HEK293 (cell line): ENCODE data around the gene WHRN.

Experiments
- CTCF ChIA-PET: fragments of 350-600 bp; formaldehyde crosslinking; extraction: SDS; loops from one replicate; lab custom pipeline; 2021; ENCODE audit warnings: antibody characterized with exemption; lab: Yijun Ruan, JAX
- POLR2A ChIA-PET: fragments of 300-600 bp; formaldehyde crosslinking; extraction: SDS; loops from one replicate; lab custom pipeline; 2020; ENCODE audit warnings: antibody characterized with exemption, inconsistent platforms; lab: Yijun Ruan, JAX
- H3K27ac ChIP-seq: fragments of 200-500 bp; sonication (Bioruptor generic); 2 replicates; pipeline ENCODE4 v1.5.1; 2014; ENCODE audit warnings: low read depth, low read length, control low read depth, inconsistent platforms; ENCODE audit errors: extremely low read depth
- H3K36me3 ChIP-seq, 2 experiments: fragments of 200-500 bp in 1 of 2; sonication (Bioruptor generic) in 1 of 2; 1 replicate in 1 of 2; 2 replicates in 1 of 2; pipeline ENCODE4 v1.5.1; 2014 to 2017; ENCODE audit warnings: inconsistent platforms in 2 of 2, low read length in 2 of 2; ENCODE audit not compliant: control insufficient read depth in 2 of 2, insufficient read depth in 1 of 2
- H3K4me1 ChIP-seq: fragments of 200-500 bp; sonication (Bioruptor generic); 2 replicates; pipeline ENCODE4 v1.5.1; 2014; ENCODE audit warnings: mild to moderate bottlenecking, low read length, inconsistent platforms; ENCODE audit not compliant: control insufficient read depth, insufficient read depth
- H3K4me3 ChIP-seq: 2 replicates; pipeline ENCODE4 v1.5.1; 2011; ENCODE audit warnings: low read depth, mild to moderate bottlenecking, control low read depth, low read length, moderate library complexity
- H3K9me3 ChIP-seq: fragments of 200-500 bp; sonication (Bioruptor generic); 2 replicates; pipeline ENCODE4 v1.5.1; 2014; ENCODE audit warnings: low read depth, low read length, inconsistent platforms; ENCODE audit not compliant: control insufficient read depth, insufficient read depth
- OSR2 ChIP-seq: fragments of 450-650 bp; formaldehyde crosslinking; IDR thresholded peaks from 2 replicates; pipeline ENCODE4 v1.5.1; 2016; ENCODE audit warnings: missing biosample characterization, missing genetic modification characterization
- PRDM6 ChIP-seq: fragments of 450-650 bp; formaldehyde crosslinking; IDR thresholded peaks from 2 replicates; pipeline ENCODE4 v1.5.1; 2017; ENCODE audit warnings: missing biosample characterization, missing genetic modification characterization
- REST ChIP-seq: fragments of 450-650 bp; formaldehyde crosslinking; IDR thresholded peaks from 2 replicates; pipeline ENCODE4 v1.5.1; 2016; ENCODE audit warnings: missing biosample characterization, missing genetic modification characterization
- SCRT2 ChIP-seq: fragments of 450-650 bp; formaldehyde crosslinking; IDR thresholded peaks from 2 replicates; pipeline ENCODE4 v1.5.1; 2016; ENCODE audit warnings: missing biosample characterization, missing genetic modification characterization
- YY1 ChIP-seq: fragments of 450-650 bp; formaldehyde crosslinking; IDR thresholded peaks from 2 replicates; pipeline ENCODE4 v1.5.1; 2018; ENCODE audit warnings: missing biosample characterization, missing genetic modification characterization
- ZBTB11 ChIP-seq: fragments of 450-650 bp; formaldehyde crosslinking; conservative IDR thresholded peaks from 2 replicates; pipeline ENCODE4 v1.5.1; 2016; ENCODE audit warnings: low read depth, missing biosample characterization, missing genetic modification characterization
- ZFP69B ChIP-seq: fragments of 450-650 bp; formaldehyde crosslinking; IDR thresholded peaks from 2 replicates; pipeline ENCODE4 v1.5.1; 2016; ENCODE audit warnings: missing biosample characterization, missing genetic modification characterization
- ZNF174 ChIP-seq: fragments of 450-650 bp; formaldehyde crosslinking; IDR thresholded peaks from 2 replicates; pipeline ENCODE4 v1.5.0; 2017; ENCODE audit warnings: missing biosample characterization, mild to moderate bottlenecking, missing genetic modification characterization
- ZNF335 ChIP-seq: fragments of 450-650 bp; formaldehyde crosslinking; conservative IDR thresholded peaks from 2 replicates; pipeline ENCODE4 v1.5.1; 2016; ENCODE audit warnings: missing biosample characterization, missing genetic modification characterization
- TF ChIP-seq, protein P1 (sequence below): fragments of 450-650 bp; formaldehyde crosslinking; IDR thresholded peaks from 2 replicates; pipeline ENCODE4 v1.5.1; 2017; ENCODE audit warnings: missing biosample characterization, missing genetic modification characterization
- TF ChIP-seq, protein P2 (sequence below): fragments of 450-650 bp; formaldehyde crosslinking; IDR thresholded peaks from 2 replicates; pipeline ENCODE4 v1.5.1; 2017; ENCODE audit warnings: missing biosample characterization, missing genetic modification characterization
- TF ChIP-seq, protein P3 (sequence below): fragments of 450-650 bp; formaldehyde crosslinking; IDR thresholded peaks from 2 replicates; pipeline ENCODE4 v1.5.1; 2016; ENCODE audit warnings: missing biosample characterization, missing genetic modification characterization
- TF ChIP-seq, protein P4 (sequence below): fragments of 450-650 bp; formaldehyde crosslinking; IDR thresholded peaks from 2 replicates; pipeline ENCODE4 v1.5.1; 2016; ENCODE audit warnings: missing biosample characterization, missing genetic modification characterization

Gene WHRN

GRCh38 chr9:114501796-114502682, 3.2 kb downstream of the WHRN start (continued):
- TF ChIP-seq, protein P1, sequence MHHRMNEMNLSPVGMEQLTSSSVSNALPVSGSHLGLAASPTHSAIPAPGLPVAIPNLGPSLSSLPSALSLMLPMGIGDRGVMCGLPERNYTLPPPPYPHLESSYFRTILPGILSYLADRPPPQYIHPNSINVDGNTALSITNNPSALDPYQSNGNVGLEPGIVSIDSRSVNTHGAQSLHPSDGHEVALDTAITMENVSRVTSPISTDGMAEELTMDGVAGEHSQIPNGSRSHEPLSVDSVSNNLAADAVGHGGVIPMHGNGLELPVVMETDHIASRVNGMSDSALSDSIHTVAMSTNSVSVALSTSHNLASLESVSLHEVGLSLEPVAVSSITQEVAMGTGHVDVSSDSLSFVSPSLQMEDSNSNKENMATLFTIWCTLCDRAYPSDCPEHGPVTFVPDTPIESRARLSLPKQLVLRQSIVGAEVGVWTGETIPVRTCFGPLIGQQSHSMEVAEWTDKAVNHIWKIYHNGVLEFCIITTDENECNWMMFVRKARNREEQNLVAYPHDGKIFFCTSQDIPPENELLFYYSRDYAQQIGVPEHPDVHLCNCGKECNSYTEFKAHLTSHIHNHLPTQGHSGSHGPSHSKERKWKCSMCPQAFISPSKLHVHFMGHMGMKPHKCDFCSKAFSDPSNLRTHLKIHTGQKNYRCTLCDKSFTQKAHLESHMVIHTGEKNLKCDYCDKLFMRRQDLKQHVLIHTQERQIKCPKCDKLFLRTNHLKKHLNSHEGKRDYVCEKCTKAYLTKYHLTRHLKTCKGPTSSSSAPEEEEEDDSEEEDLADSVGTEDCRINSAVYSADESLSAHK = no peak
- TF ChIP-seq ZBTB11 (tag by site-specific recombination) = peak; percentile 40
- TF ChIP-seq, protein P2, sequence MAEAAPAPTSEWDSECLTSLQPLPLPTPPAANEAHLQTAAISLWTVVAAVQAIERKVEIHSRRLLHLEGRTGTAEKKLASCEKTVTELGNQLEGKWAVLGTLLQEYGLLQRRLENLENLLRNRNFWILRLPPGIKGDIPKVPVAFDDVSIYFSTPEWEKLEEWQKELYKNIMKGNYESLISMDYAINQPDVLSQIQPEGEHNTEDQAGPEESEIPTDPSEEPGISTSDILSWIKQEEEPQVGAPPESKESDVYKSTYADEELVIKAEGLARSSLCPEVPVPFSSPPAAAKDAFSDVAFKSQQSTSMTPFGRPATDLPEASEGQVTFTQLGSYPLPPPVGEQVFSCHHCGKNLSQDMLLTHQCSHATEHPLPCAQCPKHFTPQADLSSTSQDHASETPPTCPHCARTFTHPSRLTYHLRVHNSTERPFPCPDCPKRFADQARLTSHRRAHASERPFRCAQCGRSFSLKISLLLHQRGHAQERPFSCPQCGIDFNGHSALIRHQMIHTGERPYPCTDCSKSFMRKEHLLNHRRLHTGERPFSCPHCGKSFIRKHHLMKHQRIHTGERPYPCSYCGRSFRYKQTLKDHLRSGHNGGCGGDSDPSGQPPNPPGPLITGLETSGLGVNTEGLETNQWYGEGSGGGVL (tag by site-specific recombination) = peak; percentile 77
- TF ChIP-seq ZFP69B = no peak
- TF ChIP-seq, protein P3, sequence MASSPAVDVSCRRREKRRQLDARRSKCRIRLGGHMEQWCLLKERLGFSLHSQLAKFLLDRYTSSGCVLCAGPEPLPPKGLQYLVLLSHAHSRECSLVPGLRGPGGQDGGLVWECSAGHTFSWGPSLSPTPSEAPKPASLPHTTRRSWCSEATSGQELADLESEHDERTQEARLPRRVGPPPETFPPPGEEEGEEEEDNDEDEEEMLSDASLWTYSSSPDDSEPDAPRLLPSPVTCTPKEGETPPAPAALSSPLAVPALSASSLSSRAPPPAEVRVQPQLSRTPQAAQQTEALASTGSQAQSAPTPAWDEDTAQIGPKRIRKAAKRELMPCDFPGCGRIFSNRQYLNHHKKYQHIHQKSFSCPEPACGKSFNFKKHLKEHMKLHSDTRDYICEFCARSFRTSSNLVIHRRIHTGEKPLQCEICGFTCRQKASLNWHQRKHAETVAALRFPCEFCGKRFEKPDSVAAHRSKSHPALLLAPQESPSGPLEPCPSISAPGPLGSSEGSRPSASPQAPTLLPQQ = no peak
- no peak for TF ChIP-seq ZNF174
- peak; percentile 45; the same call in 1 of the 2 replicates for TF ChIP-seq PRDM6 (tag by site-specific recombination)
- peak; percentile 88 for TF ChIP-seq ZNF335 (tag by site-specific recombination)
- TF ChIP-seq YY1 (tag by site-specific recombination) = 0 out of 2 replicates have a peak, but pooled peaks have one; percentile 48
- TF ChIP-seq SCRT2 (tag by site-specific recombination) = peak; percentile 77
- TF ChIP-seq, all 188 proteins: peak for 10

GRCh38 chr9:114500697-114501292, 4.5 kb downstream of the WHRN start:
- peaks cover 10% of the 10 kb centered on the region for H3K4me1 ChIP-seq
- H3K4me3 ChIP-seq = no peak overlapping the region
- CTCF ChIA-PET = interaction anchor here (0.7 to 4.8 kb wide), 9 partner anchors 9 to 162 kb away, joined by 3 to 25 read pairs (median 4); no protein-coding TSS in a partner anchor
- POLR2A ChIA-PET = interaction anchor here (1.0 to 5.5 kb wide), 2 partner anchors 39 to 87 kb away, joined by 3 to 31 read pairs; partner anchors contain the start of gene ATP6V1G1
- no peaks in the 10 kb centered on the region for H3K9me3 ChIP-seq
- H3K36me3 ChIP-seq = no peaks in the 10 kb centered on the region
- H3K27ac ChIP-seq = no peak overlapping the region
- TF ChIP-seq, protein P4, sequence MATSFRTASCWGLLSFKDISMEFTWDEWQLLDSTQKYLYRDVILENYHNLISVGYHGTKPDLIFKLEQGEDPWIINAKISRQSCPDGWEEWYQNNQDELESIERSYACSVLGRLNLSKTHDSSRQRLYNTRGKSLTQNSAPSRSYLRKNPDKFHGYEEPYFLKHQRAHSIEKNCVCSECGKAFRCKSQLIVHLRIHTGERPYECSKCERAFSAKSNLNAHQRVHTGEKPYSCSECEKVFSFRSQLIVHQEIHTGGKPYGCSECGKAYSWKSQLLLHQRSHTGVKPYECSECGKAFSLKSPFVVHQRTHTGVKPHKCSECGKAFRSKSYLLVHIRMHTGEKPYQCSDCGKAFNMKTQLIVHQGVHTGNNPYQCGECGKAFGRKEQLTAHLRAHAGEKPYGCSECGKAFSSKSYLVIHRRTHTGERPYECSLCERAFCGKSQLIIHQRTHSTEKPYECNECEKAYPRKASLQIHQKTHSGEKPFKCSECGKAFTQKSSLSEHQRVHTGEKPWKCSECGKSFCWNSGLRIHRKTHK (tag by site-specific recombination) = no peak
- TF ChIP-seq OSR2 (tag by site-specific recombination) = no peak
- TF ChIP-seq REST = peak; percentile 22; the same call in 1 of the 2 replicates
